Parietal lobe (tissue), 1 donor: Measurements from ENCODE around the gene GEMIN5. TPM values are rescaled to one million over a fixed set of nuclear protein-coding genes. Genes with fewer than 3 reads are reported as not detected.

Experiments
- total RNA-seq: library from RNA; depleted of rRNA; stranded (reverse); fragments of >200 nt; gene quantifications from one replicate; pipeline ENCODE4 v1.2.3, GENCODE V29; 2014

GEMIN5 gene
- 25.4 TPM for total RNA-seq

GRCh38 chr5:154937718-154938466 is at the start of gene GEMIN5:
GEMIN5 (minus strand) TSS chr5:154938211; CDS start chr5:154938133, 78 bp downstream.

GRCh38 chr5:154940772-154941620 is 3.0 kb upstream of the GEMIN5 start, which contains the start of gene MRPL22:
MRPL22 (plus strand) TSS chr5:154941073; CDS start chr5:154941111, 38 bp downstream.

GRCh38 chr5:154858297-154858971 is 79.6 kb downstream of the GEMIN5 start, which contains the start of gene CNOT8:
CNOT8 (plus strand) TSS chr5:154858627; CDS start chr5:154863279, 4,652 bp downstream.

DNA sequence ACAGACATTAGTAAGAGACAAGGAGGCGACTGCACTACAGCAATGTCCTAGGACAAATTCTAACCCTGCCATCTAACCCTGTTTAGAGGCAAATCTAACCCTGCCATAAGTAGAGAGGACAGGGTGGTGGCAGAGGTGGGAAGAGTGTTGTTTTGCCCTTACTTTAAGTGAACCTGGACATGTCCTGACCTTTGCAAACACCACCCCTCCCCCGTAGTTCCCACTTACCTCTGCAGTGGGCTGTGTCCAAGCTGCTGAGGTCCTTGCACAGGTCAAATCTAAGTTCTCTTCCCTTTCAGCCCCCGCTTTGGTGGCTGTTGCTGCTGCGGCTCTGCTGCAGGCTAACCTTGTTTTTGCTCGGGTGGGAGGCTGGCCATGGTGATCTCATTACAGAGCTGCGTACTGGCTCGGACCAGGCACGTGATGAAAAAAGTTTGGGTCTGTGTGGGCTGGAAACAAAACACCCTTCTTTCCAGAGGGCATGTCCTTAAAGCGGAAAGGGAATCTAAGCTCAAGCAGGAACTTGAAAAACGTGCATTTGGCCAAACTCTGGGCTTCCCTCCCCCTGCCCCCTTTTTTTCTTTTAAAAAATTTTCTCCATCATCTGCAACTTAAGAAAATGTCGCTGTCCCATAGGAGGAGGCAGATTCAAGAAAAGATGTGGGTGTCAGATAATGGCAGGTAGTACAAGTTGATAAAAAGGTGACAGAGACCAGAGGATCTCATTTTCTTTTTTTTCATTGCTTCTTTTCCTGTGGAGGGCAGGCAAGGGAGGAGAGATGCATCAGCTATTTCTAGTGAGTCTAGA is 87.6 kb downstream of the GEMIN5 start, which contains the start of gene FAXDC2:
Gene FAXDC2 (minus strand): TSS at position 349 of the 808 bp plus-strand sequence. CDS start 12,425 bp downstream, outside the sequence.

Other genes with a start within 250 kb of the GEMIN5 start
- 63.2 TPM for gene LARP1, start 182.8 kb downstream of the GEMIN5 start, total RNA-seq
- 14.7 TPM for gene FAXDC2, start 87.6 kb downstream of the GEMIN5 start, total RNA-seq
- gene CNOT8, start 79.6 kb downstream of the GEMIN5 start, total RNA-seq = 106 TPM
- gene MRPL22, start 2.9 kb upstream of the GEMIN5 start, total RNA-seq = 19.4 TPM
- 0.63 TPM for gene KIF4B, start 75.5 kb upstream of the GEMIN5 start, total RNA-seq